D341Med (cell line): ENCODE data around the gene PRDM7.
"Not testable (repeated sequence)": the region's sequence is repeated elsewhere in the genome, so short reads cannot be mapped to it uniquely, and the experiment has no call there.

Experiments
- DNase-seq: peaks from one replicate; pipeline ENCODE4 v3.0.0; 2012; ENCODE audit warnings: low spot score

Gene PRDM7

DNA sequence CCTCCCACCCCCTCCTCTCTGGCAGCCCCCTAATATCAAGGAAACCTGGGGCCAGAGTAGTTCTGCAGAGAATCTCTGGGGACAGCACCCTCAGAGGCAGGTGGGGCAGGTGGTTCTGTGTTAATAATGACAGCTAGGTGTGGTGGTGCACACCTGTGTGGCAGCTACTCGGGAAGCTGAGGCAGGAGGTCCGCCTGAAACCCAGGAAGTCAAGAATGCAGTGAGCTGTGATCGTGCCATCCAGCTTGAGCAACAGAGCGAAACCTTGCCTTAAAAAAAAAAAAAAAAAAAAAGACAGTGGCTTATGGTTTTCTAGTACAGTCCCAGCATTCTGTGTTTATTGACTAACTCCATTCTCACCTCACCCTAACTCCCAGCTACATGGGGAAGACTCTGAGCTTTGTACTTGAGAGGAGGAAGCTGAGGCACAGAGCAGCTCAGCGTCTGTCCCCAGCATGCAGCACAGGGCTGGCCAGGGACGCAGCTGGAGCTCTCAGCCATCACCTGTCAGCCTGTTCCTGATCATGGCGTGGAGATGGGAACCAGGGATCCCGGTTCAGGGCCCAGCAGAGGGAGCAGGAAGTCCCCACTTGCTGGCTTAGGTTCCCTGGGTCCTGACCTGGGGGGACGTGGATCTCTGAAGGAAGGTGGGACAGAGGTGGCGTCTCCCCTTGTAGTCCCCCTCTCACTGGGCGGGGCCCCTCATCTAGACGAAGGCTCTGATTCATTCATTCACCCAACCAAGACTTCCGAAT is 64.0 kb downstream of the PRDM7 start:
- DNase-seq, result no peak

DNA sequence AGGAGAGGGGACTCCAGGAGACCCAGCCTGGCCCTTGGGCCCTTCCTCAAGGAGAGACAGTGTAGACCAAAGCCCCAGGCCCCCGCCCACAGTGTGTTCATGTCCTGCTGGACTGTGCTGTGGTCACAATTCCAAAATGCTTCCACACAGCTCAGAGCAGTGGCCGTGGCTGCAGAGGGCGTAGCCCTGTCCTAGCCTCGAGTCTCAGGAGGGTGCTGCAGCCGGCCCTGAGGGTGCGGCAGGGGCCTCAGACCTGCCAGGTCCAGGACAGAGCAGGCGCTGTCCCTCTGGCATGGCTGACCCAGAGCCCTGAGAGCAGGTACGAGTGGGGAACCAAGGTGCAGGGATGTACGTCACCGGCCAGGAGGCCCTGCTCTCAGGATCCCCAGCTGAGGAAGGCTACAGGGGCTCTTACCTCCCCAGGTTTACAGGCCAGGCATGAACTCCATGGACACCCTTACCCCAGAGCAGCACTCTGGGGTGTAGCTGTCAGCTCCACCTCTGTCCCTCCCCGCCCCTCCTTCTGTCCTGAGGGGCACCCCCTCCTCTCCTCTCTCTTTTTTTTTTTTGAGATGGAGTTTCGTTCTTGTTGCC is 65.1 kb downstream of the PRDM7 start:
- DNase-seq, result no peak

DNA sequence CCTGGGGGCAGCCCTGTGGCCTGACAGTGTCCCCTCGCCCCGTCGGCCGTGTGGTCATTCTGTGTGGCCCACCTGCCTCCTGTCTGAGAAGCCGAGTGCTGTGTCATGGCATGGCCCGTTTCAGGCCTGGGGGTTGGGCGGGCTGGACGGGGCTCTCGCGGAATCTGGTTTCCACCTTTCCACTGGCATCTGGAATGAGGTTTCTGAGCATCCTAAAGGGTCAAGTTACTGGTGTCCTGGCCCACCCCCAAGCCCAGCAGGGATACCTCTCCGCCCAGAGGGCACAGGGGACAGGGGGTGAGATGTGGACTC is 65.7 kb downstream of the PRDM7 start:
- no peak for DNase-seq

DNA sequence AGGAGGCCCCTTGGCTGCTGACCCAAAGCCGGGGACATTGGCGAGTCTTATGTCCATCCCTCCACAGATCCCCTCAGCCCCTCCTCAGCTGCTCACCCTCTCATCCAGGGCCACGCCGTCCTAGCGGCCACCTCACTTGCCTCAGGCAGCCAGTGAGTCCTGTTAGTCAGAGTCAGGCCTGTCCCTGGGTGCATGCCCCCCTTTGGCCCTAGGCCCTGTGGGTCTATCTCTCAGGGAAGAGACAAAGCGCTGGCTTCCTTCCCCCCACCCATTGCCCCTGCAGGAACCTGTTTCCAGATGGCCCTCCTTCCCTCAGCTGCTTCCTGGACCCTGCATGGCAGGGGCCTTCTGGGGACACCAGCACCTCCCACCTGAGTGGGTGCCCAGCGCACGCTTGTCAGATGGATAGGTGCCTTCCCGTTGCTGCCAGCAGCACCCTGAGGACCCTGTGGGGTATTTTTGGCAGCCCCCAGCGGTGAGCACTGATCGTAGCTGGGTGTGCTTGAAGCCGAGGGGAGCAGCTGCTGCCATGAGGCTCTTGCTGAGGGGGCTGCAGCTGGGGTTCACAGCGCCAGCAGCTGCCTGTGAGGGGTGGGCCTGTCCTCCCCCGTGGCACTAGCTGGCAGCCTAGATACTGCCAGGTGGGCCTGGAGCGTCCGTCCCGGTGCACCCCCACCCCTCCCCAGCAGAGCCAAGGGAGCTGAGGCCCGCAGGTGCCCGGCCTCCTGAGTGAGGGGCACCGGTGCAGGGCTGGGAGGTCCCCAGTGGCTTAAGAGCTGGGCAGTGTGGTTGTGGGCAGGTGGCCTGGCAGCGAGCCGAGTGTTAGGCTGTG is 66.2 kb downstream of the PRDM7 start:
- no peak for DNase-seq

DNA sequence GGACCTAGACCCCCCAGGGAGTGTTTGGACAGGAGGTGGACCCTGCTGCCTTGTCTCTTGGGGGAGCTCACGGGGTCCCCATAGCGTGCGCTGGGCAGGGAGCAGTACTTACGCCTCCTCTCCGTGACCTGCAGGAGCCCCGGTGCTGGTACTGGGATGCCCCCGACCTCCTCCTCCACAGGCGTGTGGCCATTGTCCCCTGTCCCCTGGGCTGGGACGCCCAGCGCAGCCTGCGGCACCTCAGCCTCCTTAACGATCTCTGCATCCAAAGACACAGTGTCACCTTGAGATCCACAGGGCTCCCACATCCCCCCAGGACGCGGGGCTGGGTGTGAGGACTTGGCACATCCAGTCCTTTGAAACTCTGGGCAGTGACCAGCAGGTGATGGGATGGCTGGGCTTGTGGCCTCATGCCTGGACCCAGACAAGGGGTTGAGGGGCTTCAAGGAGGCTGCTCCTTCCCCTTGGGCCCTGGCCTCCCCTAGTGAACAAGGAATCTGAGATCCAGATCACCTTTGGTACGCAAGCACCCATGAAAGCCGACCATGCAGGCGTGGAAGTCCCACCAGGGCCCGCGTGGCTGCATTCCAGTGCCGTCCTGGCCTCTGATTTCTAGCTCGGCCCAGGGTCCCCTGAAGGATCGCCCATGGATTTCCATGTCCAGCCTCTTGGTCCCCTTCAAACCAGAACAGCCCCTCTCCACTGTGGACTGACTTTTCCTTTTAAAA is 67.8 kb downstream of the PRDM7 start:
- no peak for DNase-seq

DNA sequence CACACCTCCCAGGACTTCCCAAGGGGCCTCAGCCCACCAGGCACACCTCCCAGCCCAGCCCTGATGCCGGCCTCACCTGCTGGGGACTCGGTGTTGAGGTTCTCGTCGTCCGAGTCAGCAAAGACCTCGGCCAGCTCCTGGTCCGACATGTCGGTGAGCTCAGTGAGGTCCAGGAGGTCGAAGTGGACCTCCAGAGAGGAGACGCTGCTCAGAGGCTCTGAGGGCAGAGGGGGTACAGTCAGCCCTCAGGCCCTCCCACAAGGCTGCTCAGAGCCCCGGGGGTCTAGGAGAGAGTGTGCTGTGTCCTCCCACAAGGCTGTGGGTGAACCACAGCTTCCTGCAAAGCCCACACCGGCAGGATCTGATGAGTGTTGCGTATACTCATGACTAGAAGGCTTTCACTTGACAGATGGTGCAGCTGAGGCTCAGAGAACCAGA is 68.4 kb downstream of the PRDM7 start:
- DNase-seq, result no peak

DNA sequence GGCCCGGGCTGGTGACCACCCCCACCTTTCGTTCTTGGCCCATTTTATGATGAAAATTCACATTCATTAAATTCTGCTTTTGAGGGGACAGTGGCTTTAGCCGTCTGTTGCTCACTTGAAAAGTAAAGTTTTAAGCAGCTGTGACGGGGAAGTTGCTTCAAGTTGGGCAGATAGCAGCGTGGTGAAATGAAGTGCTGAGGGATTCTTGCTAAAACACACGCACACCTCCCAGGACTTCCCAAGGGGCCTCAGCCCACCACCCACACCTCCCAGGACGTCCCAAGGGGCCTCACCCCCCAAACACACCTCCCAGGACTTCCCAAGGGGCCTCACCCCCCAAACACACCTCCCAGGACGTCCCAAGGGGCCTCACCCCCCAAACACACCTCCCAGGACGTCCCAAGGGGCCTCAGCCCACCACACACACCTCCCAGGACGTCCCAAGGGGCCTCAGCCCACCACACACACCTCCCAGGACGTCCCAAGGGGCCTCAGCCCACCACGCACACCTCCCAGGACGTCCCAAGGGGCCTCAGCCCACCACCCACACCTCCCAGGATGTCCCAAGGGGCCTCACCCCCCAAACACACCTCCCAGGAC is 69.4 kb downstream of the PRDM7 start:
- not testable (repeated sequence) for DNase-seq

DNA sequence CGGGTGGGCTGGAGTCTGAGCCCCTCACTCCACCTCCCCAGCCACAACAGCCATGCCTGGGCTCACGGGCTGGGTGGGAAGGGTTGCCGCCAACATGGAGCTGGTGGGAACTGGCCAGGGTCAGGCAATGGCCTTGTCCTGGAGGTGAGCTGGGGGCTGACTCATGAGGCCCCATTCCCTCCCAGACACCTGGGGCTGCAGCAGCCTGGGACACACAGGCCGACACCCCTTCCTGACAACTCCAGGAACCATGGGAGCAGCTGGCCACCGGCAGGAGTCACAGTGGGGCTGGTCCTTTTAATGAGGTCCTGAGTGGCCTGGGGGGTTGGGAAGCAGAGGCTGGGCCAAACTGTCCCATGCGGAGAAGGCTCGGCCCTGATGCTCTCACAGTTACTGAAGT is 70.1 kb downstream of the PRDM7 start:
- DNase-seq, result no peak
